HEK293 (cell line): ENCODE measurements around the gene CCNDBP1.

ENCODE experiments used
- CTCF ChIA-PET: fragments of 350-600 bp; formaldehyde crosslinking; extraction: SDS; loops from one replicate; lab custom pipeline; 2021; ENCODE audit warnings: antibody characterized with exemption; lab: Yijun Ruan, JAX
- POLR2A ChIA-PET: fragments of 300-600 bp; formaldehyde crosslinking; extraction: SDS; loops from one replicate; lab custom pipeline; 2020; ENCODE audit warnings: antibody characterized with exemption, inconsistent platforms; lab: Yijun Ruan, JAX
- H3K27ac ChIP-seq: fragments of 200-500 bp; sonication (Bioruptor generic); 2 replicates; pipeline ENCODE4 v1.5.1; 2014; ENCODE audit warnings: low read depth, low read length, control low read depth, inconsistent platforms; ENCODE audit errors: extremely low read depth
- H3K36me3 ChIP-seq, 2 experiments: fragments of 200-500 bp in 1 of 2; sonication (Bioruptor generic) in 1 of 2; 1 replicate in 1 of 2; 2 replicates in 1 of 2; pipeline ENCODE4 v1.5.1; 2014 to 2017; ENCODE audit warnings: inconsistent platforms in 2 of 2, low read length in 2 of 2; ENCODE audit not compliant: control insufficient read depth in 2 of 2, insufficient read depth in 1 of 2
- H3K4me1 ChIP-seq: fragments of 200-500 bp; sonication (Bioruptor generic); 2 replicates; pipeline ENCODE4 v1.5.1; 2014; ENCODE audit warnings: mild to moderate bottlenecking, low read length, inconsistent platforms; ENCODE audit not compliant: control insufficient read depth, insufficient read depth
- H3K4me3 ChIP-seq: 2 replicates; pipeline ENCODE4 v1.5.1; 2011; ENCODE audit warnings: low read depth, mild to moderate bottlenecking, control low read depth, low read length, moderate library complexity
- H3K9me3 ChIP-seq: fragments of 200-500 bp; sonication (Bioruptor generic); 2 replicates; pipeline ENCODE4 v1.5.1; 2014; ENCODE audit warnings: low read depth, low read length, inconsistent platforms; ENCODE audit not compliant: control insufficient read depth, insufficient read depth
- EGR2 ChIP-seq: fragments of 450-650 bp; formaldehyde crosslinking; IDR thresholded peaks from 2 replicates; pipeline ENCODE4 v1.5.1; 2016; ENCODE audit warnings: low read depth, missing biosample characterization, missing genetic modification characterization
- GLIS1 ChIP-seq: fragments of 450-650 bp; formaldehyde crosslinking; IDR thresholded peaks from 2 replicates; pipeline ENCODE4 v1.5.1; 2016; ENCODE audit warnings: missing biosample characterization, missing genetic modification characterization
- KLF16 ChIP-seq: fragments of 450-650 bp; formaldehyde crosslinking; IDR thresholded peaks from 2 replicates; pipeline ENCODE4 v1.5.1; 2017; ENCODE audit warnings: missing biosample characterization, missing genetic modification characterization
- MEIS1 ChIP-seq: sonication (generic); formaldehyde crosslinking; IDR thresholded peaks from 2 replicates; pipeline ENCODE4 v1.8.1; 2022; ENCODE audit warnings: missing genetic modification reagents, mild to moderate bottlenecking, borderline replicate concordance
- MYNN ChIP-seq: fragments of 450-650 bp; formaldehyde crosslinking; IDR thresholded peaks from 2 replicates; pipeline ENCODE4 v1.5.1; 2016; ENCODE audit warnings: missing biosample characterization, missing genetic modification characterization, borderline replicate concordance
- SP2 ChIP-seq: fragments of 450-650 bp; formaldehyde crosslinking; IDR thresholded peaks from 2 replicates; pipeline ENCODE4 v1.5.1; 2016; ENCODE audit warnings: missing biosample characterization, missing genetic modification characterization
- ZBTB17 ChIP-seq: fragments of 450-650 bp; formaldehyde crosslinking; IDR thresholded peaks from 2 replicates; pipeline ENCODE4 v1.5.1; 2016; ENCODE audit warnings: missing biosample characterization, missing genetic modification characterization
- ZBTB8A ChIP-seq: fragments of 450-650 bp; formaldehyde crosslinking; IDR thresholded peaks from 2 replicates; pipeline ENCODE4 v1.5.1; 2016; ENCODE audit warnings: missing biosample characterization, missing genetic modification characterization
- ZFHX2 ChIP-seq: fragments of 450-650 bp; formaldehyde crosslinking; conservative IDR thresholded peaks from 2 replicates; pipeline ENCODE4 v1.5.1; 2016; ENCODE audit warnings: missing biosample characterization, missing genetic modification characterization
- ZFP41 ChIP-seq: fragments of 450-650 bp; formaldehyde crosslinking; IDR thresholded peaks from 2 replicates; pipeline ENCODE4 v1.5.1; 2016; ENCODE audit warnings: missing biosample characterization, missing genetic modification characterization, borderline replicate concordance
- ZNF10 ChIP-seq: fragments of 450-650 bp; formaldehyde crosslinking; IDR thresholded peaks from 2 replicates; pipeline ENCODE4 v1.5.1; 2017; ENCODE audit warnings: missing biosample characterization, missing genetic modification characterization
- ZNF114 ChIP-seq: fragments of 450-650 bp; formaldehyde crosslinking; IDR thresholded peaks from 2 replicates; pipeline ENCODE4 v1.5.0; 2017; ENCODE audit warnings: missing biosample characterization, missing genetic modification characterization
- ZNF121 ChIP-seq: fragments of 450-650 bp; formaldehyde crosslinking; IDR thresholded peaks from 2 replicates; pipeline ENCODE4 v1.5.1; 2016; ENCODE audit warnings: missing biosample characterization, missing genetic modification characterization
- ZNF132 ChIP-seq: fragments of 450-650 bp; formaldehyde crosslinking; IDR thresholded peaks from 2 replicates; pipeline ENCODE4 v1.5.1; 2017; ENCODE audit warnings: missing biosample characterization, missing genetic modification characterization, borderline replicate concordance
- ZNF155 ChIP-seq: fragments of 450-650 bp; formaldehyde crosslinking; IDR thresholded peaks from 2 replicates; pipeline ENCODE4 v1.5.1; 2016; ENCODE audit warnings: missing biosample characterization, missing genetic modification characterization
- ZNF175 ChIP-seq: fragments of 450-650 bp; formaldehyde crosslinking; IDR thresholded peaks from 2 replicates; pipeline ENCODE4 v1.5.1; 2016; ENCODE audit warnings: missing biosample characterization, missing genetic modification characterization
- ZNF324 ChIP-seq: fragments of 450-650 bp; formaldehyde crosslinking; IDR thresholded peaks from 2 replicates; pipeline ENCODE4 v1.5.1; 2016; ENCODE audit warnings: missing biosample characterization, missing genetic modification characterization
- ZNF354C ChIP-seq: fragments of 450-650 bp; formaldehyde crosslinking; IDR thresholded peaks from 2 replicates; pipeline ENCODE4 v1.5.1; 2016; ENCODE audit warnings: missing biosample characterization, missing genetic modification characterization, low read depth, borderline replicate concordance
- ZNF391 ChIP-seq: fragments of 450-650 bp; formaldehyde crosslinking; IDR thresholded peaks from 2 replicates; pipeline ENCODE4 v1.5.1; 2016; ENCODE audit warnings: low read depth, missing biosample characterization, missing genetic modification characterization, borderline replicate concordance
- ZNF394 ChIP-seq: fragments of 450-650 bp; formaldehyde crosslinking; IDR thresholded peaks from 2 replicates; pipeline ENCODE4 v1.5.1; 2016; ENCODE audit warnings: missing biosample characterization, missing genetic modification characterization, mild to moderate bottlenecking, moderate library complexity, borderline replicate concordance
- ZNF48 ChIP-seq: fragments of 450-650 bp; formaldehyde crosslinking; IDR thresholded peaks from 2 replicates; pipeline ENCODE4 v1.5.1; 2016; ENCODE audit warnings: missing biosample characterization, missing genetic modification characterization
- ZNF610 ChIP-seq: fragments of 450-650 bp; formaldehyde crosslinking; IDR thresholded peaks from 2 replicates; pipeline ENCODE4 v1.5.1; 2016; ENCODE audit warnings: missing biosample characterization, missing genetic modification characterization, borderline replicate concordance
- ZNF621 ChIP-seq: fragments of 450-650 bp; formaldehyde crosslinking; IDR thresholded peaks from 2 replicates; pipeline ENCODE4 v1.5.1; 2017; ENCODE audit warnings: missing biosample characterization, missing genetic modification characterization
- ZNF654 ChIP-seq: fragments of 450-650 bp; formaldehyde crosslinking; IDR thresholded peaks from 2 replicates; pipeline ENCODE4 v1.5.1; 2016; ENCODE audit warnings: low read depth, missing biosample characterization, missing genetic modification characterization
- ZSCAN5A ChIP-seq: fragments of 450-650 bp; formaldehyde crosslinking; IDR thresholded peaks from 2 replicates; pipeline ENCODE4 v1.5.1; 2016; ENCODE audit warnings: missing biosample characterization, missing genetic modification characterization
- TF ChIP-seq, protein P1 (sequence below): IDR thresholded peaks from 2 replicates; pipeline ENCODE4 v1.6.1; 2011; ENCODE audit warnings: mild to moderate bottlenecking, low read depth, low read length, borderline replicate concordance
- TF ChIP-seq, protein P2 (sequence below): fragments of 450-650 bp; formaldehyde crosslinking; IDR thresholded peaks from 2 replicates; pipeline ENCODE4 v1.5.1; 2017; ENCODE audit warnings: missing biosample characterization, missing genetic modification characterization

Gene CCNDBP1

GRCh38 chr15:43219929-43220928 lies 35.0 kb downstream of the CCNDBP1 start:
- POLR2A ChIA-PET = no interaction called here
- Histone ChIP-seq H3K9me3 (no peaks in the 10 kb centered on the region), H3K27ac (no peak overlapping the region), H3K4me3 (no peak overlapping the region), H3K36me3 (no peaks in the 10 kb centered on the region), H3K4me1 (no peaks in the 10 kb centered on the region)
- CTCF ChIA-PET = interaction anchor here (1.8 kb wide), 1 partner anchor 16 kb away, joined by 4 read pairs; no protein-coding TSS in a partner anchor
- TF ChIP-seq ZNF394 (tag by site-specific recombination) (no peak), ZNF324 (tag by site-specific recombination) (no peak), GLIS1 (no peak), ZFHX2 (peak; percentile 24; the same call in 1 of the 2 replicates), ZNF354C (no peak), EGR2 (tag by site-specific recombination) (peak; percentile 68), ZFP41 (tag by site-specific recombination) (no peak), MYNN (no peak)

- CTCF ChIA-PET = interaction anchor here (1.8 kb wide), 1 partner anchor 17 kb away, joined by 4 read pairs; no protein-coding TSS in a partner anchor
- TF ChIP-seq, protein P1, sequence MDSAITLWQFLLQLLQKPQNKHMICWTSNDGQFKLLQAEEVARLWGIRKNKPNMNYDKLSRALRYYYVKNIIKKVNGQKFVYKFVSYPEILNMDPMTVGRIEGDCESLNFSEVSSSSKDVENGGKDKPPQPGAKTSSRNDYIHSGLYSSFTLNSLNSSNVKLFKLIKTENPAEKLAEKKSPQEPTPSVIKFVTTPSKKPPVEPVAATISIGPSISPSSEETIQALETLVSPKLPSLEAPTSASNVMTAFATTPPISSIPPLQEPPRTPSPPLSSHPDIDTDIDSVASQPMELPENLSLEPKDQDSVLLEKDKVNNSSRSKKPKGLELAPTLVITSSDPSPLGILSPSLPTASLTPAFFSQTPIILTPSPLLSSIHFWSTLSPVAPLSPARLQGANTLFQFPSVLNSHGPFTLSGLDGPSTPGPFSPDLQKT = no peak
- TF ChIP-seq ZNF48 (tag by site-specific recombination) (no peak), ZNF121 (tag by site-specific recombination) (no peak), ZBTB17 (tag by site-specific recombination) (no peak), SP2 (no peak), ZNF175 (tag by site-specific recombination) (no peak), ZNF132 (no peak), ZNF155 (tag by site-specific recombination) (no peak), ZNF10 (tag by site-specific recombination) (no peak), KLF16 (no peak), MEIS1 (CRISPR knock-in tag) (no peak), ZNF610 (tag by site-specific recombination) (no peak), ZNF391 (tag by site-specific recombination) (no peak), ZNF621 (tag by site-specific recombination) (no peak), ZNF654 (tag by site-specific recombination) (no peak), ZBTB8A (tag by site-specific recombination) (no peak), ZSCAN5A (no peak), ZNF114 (no peak)
- TF ChIP-seq, protein P2, sequence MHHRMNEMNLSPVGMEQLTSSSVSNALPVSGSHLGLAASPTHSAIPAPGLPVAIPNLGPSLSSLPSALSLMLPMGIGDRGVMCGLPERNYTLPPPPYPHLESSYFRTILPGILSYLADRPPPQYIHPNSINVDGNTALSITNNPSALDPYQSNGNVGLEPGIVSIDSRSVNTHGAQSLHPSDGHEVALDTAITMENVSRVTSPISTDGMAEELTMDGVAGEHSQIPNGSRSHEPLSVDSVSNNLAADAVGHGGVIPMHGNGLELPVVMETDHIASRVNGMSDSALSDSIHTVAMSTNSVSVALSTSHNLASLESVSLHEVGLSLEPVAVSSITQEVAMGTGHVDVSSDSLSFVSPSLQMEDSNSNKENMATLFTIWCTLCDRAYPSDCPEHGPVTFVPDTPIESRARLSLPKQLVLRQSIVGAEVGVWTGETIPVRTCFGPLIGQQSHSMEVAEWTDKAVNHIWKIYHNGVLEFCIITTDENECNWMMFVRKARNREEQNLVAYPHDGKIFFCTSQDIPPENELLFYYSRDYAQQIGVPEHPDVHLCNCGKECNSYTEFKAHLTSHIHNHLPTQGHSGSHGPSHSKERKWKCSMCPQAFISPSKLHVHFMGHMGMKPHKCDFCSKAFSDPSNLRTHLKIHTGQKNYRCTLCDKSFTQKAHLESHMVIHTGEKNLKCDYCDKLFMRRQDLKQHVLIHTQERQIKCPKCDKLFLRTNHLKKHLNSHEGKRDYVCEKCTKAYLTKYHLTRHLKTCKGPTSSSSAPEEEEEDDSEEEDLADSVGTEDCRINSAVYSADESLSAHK = no peak
- TF ChIP-seq, all 188 proteins: peak for 0
- POLR2A ChIA-PET = no interaction called here
- H3K27ac ChIP-seq = no peak within 1 kb of the TSS
- no peaks in the 10 kb centered on the region for H3K36me3 ChIP-seq
- no peak within 1 kb of the TSS for H3K4me3 ChIP-seq
- H3K9me3 ChIP-seq = no peaks in the 10 kb centered on the region
- no peaks in the 10 kb centered on the region for H3K4me1 ChIP-seq
Observed at GRCh38 chr15:43220991-43221403, 35.8 kb downstream of the CCNDBP1 start, which contains the start of gene EPB42. Gene EPB42, minus strand, starts transcription at chr15:43221018. Its CDS starts 193 bp downstream, at chr15:43220825.
